ENCODE data around the gene RXYLT1.

Gene RXYLT1

GRCh38 chr12:63782466-63782865 is 2.8 kb downstream of the RXYLT1 start:
- ChIA-PET CTCF (no interaction called here), POLR2A (no interaction called here)
- DNase-seq (ENCODE audit: extremely low spot score) = no peak
- TF ChIP-seq LEF1 (IDR thresholded peaks at IDR 0.05; ENCODE audit: borderline replicate concordance) = no peak
- no peak for TF ChIP-seq FOXK2 (IDR thresholded peaks at IDR 0.05)
- TF ChIP-seq FOXM1 (IDR thresholded peaks at IDR 0.05; ENCODE audit: borderline replicate concordance) = no peak
- no peak for TF ChIP-seq CTBP1 (IDR thresholded peaks at IDR 0.05; ENCODE audit: borderline replicate concordance)
- TF ChIP-seq FOXA1 (IDR thresholded peaks at IDR 0.05) = no peak
- no peak for TF ChIP-seq ZNF384 (IDR thresholded peaks at IDR 0.05)
- TF ChIP-seq SP1 (IDR thresholded peaks at IDR 0.05) = no peak
- no peak for TF ChIP-seq TARDBP (IDR thresholded peaks at IDR 0.05)
- no peak for TF ChIP-seq PKNOX1 (IDR thresholded peaks at IDR 0.05)
- TF ChIP-seq ELF4 (IDR thresholded peaks at IDR 0.05) = no peak
- no peak for TF ChIP-seq L3MBTL2 (conservative IDR thresholded peaks at IDR 0.05)
- TF ChIP-seq HDGF (IDR thresholded peaks at IDR 0.05; ENCODE audit: borderline replicate concordance) = no peak
- TF ChIP-seq NFRKB (IDR thresholded peaks at IDR 0.05) = no peak
- no peak for TF ChIP-seq BHLHE40 (IDR thresholded peaks at IDR 0.05; ENCODE audit: borderline replicate concordance)

- CTCF ChIA-PET = no interaction called here
- DNase-seq (ENCODE audit: extremely low spot score) = no peak
Measured at GRCh38 chr12:63787306-63787705, 7.6 kb downstream of the RXYLT1 start.

GRCh38 chr12:63790608-63790945 is 10.9 kb downstream of the RXYLT1 start:
- DNase-seq (ENCODE audit: extremely low spot score) = no peak
- ChIA-PET POLR2A (no interaction called here), CTCF (no interaction called here)
- TF ChIP-seq ARNT (IDR thresholded peaks at IDR 0.05) (no peak), HDGF (IDR thresholded peaks at IDR 0.05; ENCODE audit: borderline replicate concordance) (no peak), L3MBTL2 (conservative IDR thresholded peaks at IDR 0.05) (no peak), FOXK2 (IDR thresholded peaks at IDR 0.05) (no peak), CTBP1 (IDR thresholded peaks at IDR 0.05; ENCODE audit: borderline replicate concordance) (no peak), ELF4 (IDR thresholded peaks at IDR 0.05) (no peak), FOXM1 (IDR thresholded peaks at IDR 0.05; ENCODE audit: borderline replicate concordance) (no peak), NFRKB (IDR thresholded peaks at IDR 0.05) (no peak), FOXA1 (IDR thresholded peaks at IDR 0.05) (no peak), BHLHE40 (IDR thresholded peaks at IDR 0.05; ENCODE audit: borderline replicate concordance) (no peak), SUZ12 (IDR thresholded peaks at IDR 0.05) (no peak), ZNF384 (IDR thresholded peaks at IDR 0.05) (no peak), SP1 (IDR thresholded peaks at IDR 0.05) (no peak)

More at GRCh38 chr12:63787306-63787705, 7.6 kb downstream of the RXYLT1 start:
- no peak for TF ChIP-seq ELF4 (IDR thresholded peaks at IDR 0.05)
- no peak for TF ChIP-seq HDGF (IDR thresholded peaks at IDR 0.05; ENCODE audit: borderline replicate concordance)
- TF ChIP-seq FOXA1 (IDR thresholded peaks at IDR 0.05) = no peak
- POLR2A ChIA-PET = no interaction called here

GRCh38 chr12:63792338-63792737 is 12.6 kb downstream of the RXYLT1 start:
- no peak for TF ChIP-seq ARNT (IDR thresholded peaks at IDR 0.05)
- TF ChIP-seq BHLHE40 (IDR thresholded peaks at IDR 0.05; ENCODE audit: borderline replicate concordance) = no peak
- no peak for TF ChIP-seq ZNF384 (IDR thresholded peaks at IDR 0.05)
- no peak for TF ChIP-seq FOXM1 (IDR thresholded peaks at IDR 0.05; ENCODE audit: borderline replicate concordance)
- TF ChIP-seq TARDBP (IDR thresholded peaks at IDR 0.05) = no peak
- TF ChIP-seq FOXA1 (IDR thresholded peaks at IDR 0.05) = no peak
- ChIA-PET POLR2A (no interaction called here), CTCF (no interaction called here)
- DNase-seq (ENCODE audit: extremely low spot score) = no peak

- CTCF ChIA-PET = no interaction called here
- TF ChIP-seq ELF4 (IDR thresholded peaks at IDR 0.05) = no peak
- no peak for TF ChIP-seq TARDBP (IDR thresholded peaks at IDR 0.05)
- no peak for TF ChIP-seq ZNF384 (IDR thresholded peaks at IDR 0.05)
- no peak for TF ChIP-seq BHLHE40 (IDR thresholded peaks at IDR 0.05; ENCODE audit: borderline replicate concordance)
- TF ChIP-seq HDGF (IDR thresholded peaks at IDR 0.05; ENCODE audit: borderline replicate concordance) = no peak
- TF ChIP-seq FOXM1 (IDR thresholded peaks at IDR 0.05; ENCODE audit: borderline replicate concordance) = no peak
- DNase-seq (ENCODE audit: extremely low spot score) = no peak
- POLR2A ChIA-PET = no interaction called here
Measured at GRCh38 chr12:63795032-63795687, 15.5 kb downstream of the RXYLT1 start.

- POLR2A ChIA-PET = no interaction called here
- CTCF ChIA-PET = no interaction called here
- no peak for TF ChIP-seq PKNOX1 (IDR thresholded peaks at IDR 0.05)
- TF ChIP-seq ZNF384 (IDR thresholded peaks at IDR 0.05) = no peak
- no peak for TF ChIP-seq FOXK2 (IDR thresholded peaks at IDR 0.05)
- TF ChIP-seq ARNT (IDR thresholded peaks at IDR 0.05) = no peak
- no peak for TF ChIP-seq SUZ12 (IDR thresholded peaks at IDR 0.05)
- no peak for TF ChIP-seq ELF4 (IDR thresholded peaks at IDR 0.05)
- no peak for TF ChIP-seq TARDBP (IDR thresholded peaks at IDR 0.05)
- TF ChIP-seq LEF1 (IDR thresholded peaks at IDR 0.05; ENCODE audit: borderline replicate concordance) = no peak
- no peak for TF ChIP-seq FOXA1 (IDR thresholded peaks at IDR 0.05)
- no peak for TF ChIP-seq BHLHE40 (IDR thresholded peaks at IDR 0.05; ENCODE audit: borderline replicate concordance)
- no peak for TF ChIP-seq L3MBTL2 (conservative IDR thresholded peaks at IDR 0.05)
- TF ChIP-seq HDGF (IDR thresholded peaks at IDR 0.05; ENCODE audit: borderline replicate concordance) = no peak
- no peak for TF ChIP-seq NFRKB (IDR thresholded peaks at IDR 0.05)
- TF ChIP-seq FOXM1 (IDR thresholded peaks at IDR 0.05; ENCODE audit: borderline replicate concordance) = no peak
- no peak for TF ChIP-seq CTBP1 (IDR thresholded peaks at IDR 0.05; ENCODE audit: borderline replicate concordance)
- no peak for DNase-seq (ENCODE audit: extremely low spot score)
Measured at GRCh38 chr12:63795944-63796343, 16.2 kb downstream of the RXYLT1 start.

GRCh38 chr12:63802012-63802608 is 22.4 kb downstream of the RXYLT1 start:
- DNase-seq (ENCODE audit: extremely low spot score) = peak; percentile 28
- ChIA-PET CTCF (interaction anchor here (0.6 to 1.4 kb wide), 3 partner anchors 11 to 1596 kb away, joined by 3 to 4 read pairs (median 4); no protein-coding TSS in a partner anchor), POLR2A (no interaction called here)
- TF ChIP-seq LEF1 (IDR thresholded peaks at IDR 0.05; ENCODE audit: borderline replicate concordance) = no peak
- no peak for TF ChIP-seq FOXK2 (IDR thresholded peaks at IDR 0.05)
- no peak for TF ChIP-seq PKNOX1 (IDR thresholded peaks at IDR 0.05)
- no peak for TF ChIP-seq HDGF (IDR thresholded peaks at IDR 0.05; ENCODE audit: borderline replicate concordance)
- no peak for TF ChIP-seq SUZ12 (IDR thresholded peaks at IDR 0.05)
- no peak for TF ChIP-seq TARDBP (IDR thresholded peaks at IDR 0.05)

Measured in HEK293T (cell line).